BJ (cell line): ENCODE results near the gene SPINK14. TPM values are rescaled to one million over a fixed set of nuclear protein-coding genes. Genes with fewer than 3 reads are reported as not detected.

Experiments used
- CTCF ChIA-PET: fragments of 350-600 bp; formaldehyde crosslinking; extraction: SDS; loops from one replicate; lab custom pipeline; 2021; ENCODE audit warnings: antibody characterized with exemption, inconsistent platforms; lab: Yijun Ruan, JAX
- POLR2A ChIA-PET: fragments of 300-600 bp; sonication (Branson Sonifier 250); formaldehyde crosslinking; extraction: SDS; loops from one replicate; lab custom pipeline; 2021; ENCODE audit warnings: antibody characterized with exemption; lab: Charles Lee
- DNase-seq: peaks from one replicate; pipeline ENCODE4 v3.0.0-alpha.2; 2011; ENCODE audit warnings: low read depth
- H3K27me3 ChIP-seq: 2 replicates; pipeline ENCODE4 v1.6.0; 2011; ENCODE audit warnings: low read length; ENCODE audit not compliant: control insufficient read depth, insufficient read depth
- H3K36me3 ChIP-seq: 2 replicates; pipeline ENCODE4 v1.5.1; 2011; ENCODE audit warnings: low read length; ENCODE audit not compliant: control insufficient read depth, insufficient read depth
- H3K4me3 ChIP-seq: 2 replicates; pipeline ENCODE4 v1.5.1; 2011; ENCODE audit warnings: low read depth, mild to moderate bottlenecking, control low read depth, low read length
- polyA plus RNA-seq: library from polyadenylated mRNA; depleted of rRNA; stranded (reverse); fragments of >200 nt; gene quantifications from 2 replicates; pipeline ENCODE4 v1.2.3, GENCODE V29; 2011
- TF ChIP-seq, protein P1 (sequence below): IDR thresholded peaks from 2 replicates; pipeline ENCODE4 v1.5.1; 2011; ENCODE audit warnings: low read depth, mild to moderate bottlenecking, control low read depth, inconsistent platforms, low read length, moderate library complexity; ENCODE audit not compliant: insufficient read depth

The SPINK14 gene
- polyA plus RNA-seq, 1 experiment: not detected

DNA sequence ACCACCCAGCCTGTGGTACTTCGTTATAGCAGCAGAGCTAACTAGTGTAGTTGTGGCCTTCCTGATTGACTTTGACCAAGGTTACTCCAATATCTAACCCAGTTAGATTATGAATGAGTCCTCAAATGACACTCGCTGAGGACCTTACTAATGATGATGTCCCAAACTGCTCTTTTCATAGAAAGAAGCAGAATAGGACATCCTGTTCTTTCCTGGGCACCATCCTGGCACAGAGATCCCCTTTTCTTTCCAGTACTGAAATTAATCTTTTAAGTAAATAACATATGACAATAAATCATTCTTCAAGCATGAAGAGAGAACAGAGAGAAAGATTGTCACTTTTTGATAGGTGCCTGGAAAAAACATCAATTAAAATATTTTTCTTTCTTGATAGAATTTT is 26.7 kb upstream of the SPINK14 start:
- DNase-seq: no peak
- no peak overlapping the region for H3K4me3 ChIP-seq
- POLR2A ChIA-PET: no interaction called here
- TF ChIP-seq, protein P1, sequence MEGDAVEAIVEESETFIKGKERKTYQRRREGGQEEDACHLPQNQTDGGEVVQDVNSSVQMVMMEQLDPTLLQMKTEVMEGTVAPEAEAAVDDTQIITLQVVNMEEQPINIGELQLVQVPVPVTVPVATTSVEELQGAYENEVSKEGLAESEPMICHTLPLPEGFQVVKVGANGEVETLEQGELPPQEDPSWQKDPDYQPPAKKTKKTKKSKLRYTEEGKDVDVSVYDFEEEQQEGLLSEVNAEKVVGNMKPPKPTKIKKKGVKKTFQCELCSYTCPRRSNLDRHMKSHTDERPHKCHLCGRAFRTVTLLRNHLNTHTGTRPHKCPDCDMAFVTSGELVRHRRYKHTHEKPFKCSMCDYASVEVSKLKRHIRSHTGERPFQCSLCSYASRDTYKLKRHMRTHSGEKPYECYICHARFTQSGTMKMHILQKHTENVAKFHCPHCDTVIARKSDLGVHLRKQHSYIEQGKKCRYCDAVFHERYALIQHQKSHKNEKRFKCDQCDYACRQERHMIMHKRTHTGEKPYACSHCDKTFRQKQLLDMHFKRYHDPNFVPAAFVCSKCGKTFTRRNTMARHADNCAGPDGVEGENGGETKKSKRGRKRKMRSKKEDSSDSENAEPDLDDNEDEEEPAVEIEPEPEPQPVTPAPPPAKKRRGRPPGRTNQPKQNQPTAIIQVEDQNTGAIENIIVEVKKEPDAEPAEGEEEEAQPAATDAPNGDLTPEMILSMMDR: no peak
- no peaks in the 10 kb centered on the region for H3K27me3 ChIP-seq
- no peaks in the 10 kb centered on the region for H3K36me3 ChIP-seq
- CTCF ChIA-PET: interaction anchor here (0.7 kb wide), 1 partner anchor 22 kb away, joined by 3 read pairs; no protein-coding TSS in a partner anchor

DNA sequence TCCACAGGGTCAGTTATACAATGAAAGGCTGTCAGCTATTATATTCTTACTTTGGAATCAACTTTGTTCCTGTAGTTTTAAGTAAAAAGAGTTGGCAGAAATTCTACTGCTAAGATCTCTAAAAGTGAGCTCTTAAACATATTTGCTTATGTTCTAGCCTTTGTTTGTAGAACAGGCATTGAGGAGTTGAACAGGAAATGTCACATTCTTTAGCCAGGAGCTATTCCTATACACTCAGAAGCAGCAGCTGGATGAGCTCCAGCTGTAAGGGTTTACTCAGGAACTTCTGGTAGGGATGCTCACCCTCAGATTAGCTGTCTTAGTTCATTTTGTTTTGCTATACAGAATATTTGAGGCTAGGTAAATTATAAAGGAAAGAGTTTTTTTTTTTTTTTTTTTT is 22.4 kb upstream of the SPINK14 start:
- Histone ChIP-seq H3K27me3 (no peaks in the 10 kb centered on the region), H3K4me3 (no peak overlapping the region), H3K36me3 (no peaks in the 10 kb centered on the region)
- TF ChIP-seq, protein P1: no peak
- ChIA-PET CTCF (interaction anchor here (0.9 kb wide), 1 partner anchor 15 kb away, joined by 3 read pairs; no protein-coding TSS in a partner anchor), POLR2A (no interaction called here)
- no peak for DNase-seq

DNA sequence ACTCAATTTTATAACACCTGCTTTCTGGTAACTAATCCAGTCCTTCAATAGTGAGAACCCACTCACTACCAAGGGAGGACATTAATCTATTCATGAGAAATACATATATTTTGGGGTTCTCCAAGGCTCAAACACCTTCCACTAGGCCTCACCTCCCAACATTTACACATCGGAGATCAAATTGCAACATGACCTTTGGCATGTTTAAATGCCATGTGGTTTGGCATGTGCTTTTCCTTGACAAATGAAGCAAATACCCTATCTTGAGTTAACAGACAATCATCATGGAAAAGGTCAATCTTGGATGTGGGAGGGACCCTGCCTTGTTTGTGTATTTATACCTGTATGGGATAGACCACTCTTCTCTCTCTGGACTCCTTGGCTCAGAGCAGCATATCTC is 21.9 kb upstream of the SPINK14 start:
- H3K36me3 ChIP-seq: no peaks in the 10 kb centered on the region
- no peaks in the 10 kb centered on the region for H3K27me3 ChIP-seq
- TF ChIP-seq, protein P1: no peak
- DNase-seq: no peak
- CTCF ChIA-PET: no interaction called here
- H3K4me3 ChIP-seq: no peak overlapping the region
- POLR2A ChIA-PET: no interaction called here

DNA sequence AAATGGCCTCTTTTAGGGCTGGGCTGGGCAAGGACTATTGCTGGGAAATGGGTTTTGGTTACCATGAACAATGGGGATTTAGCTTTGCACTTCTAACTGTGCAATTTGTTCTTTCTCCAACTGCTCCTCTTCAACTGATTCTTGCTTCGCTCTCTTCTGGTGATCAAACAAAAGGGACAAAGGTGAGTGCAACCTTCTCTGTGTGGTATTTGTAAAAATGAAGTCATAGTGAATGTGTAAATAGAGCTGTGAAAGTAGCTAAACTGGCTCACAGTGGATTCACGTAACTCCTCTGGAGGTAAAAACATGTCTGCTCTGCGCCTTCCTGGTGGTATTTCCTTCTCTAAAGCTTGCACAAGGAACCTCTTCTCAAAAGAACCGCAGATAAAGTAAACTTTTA is 20.9 kb upstream of the SPINK14 start:
- no peaks in the 10 kb centered on the region for H3K36me3 ChIP-seq
- TF ChIP-seq, protein P1: no peak
- ChIA-PET CTCF (no interaction called here), POLR2A (no interaction called here)
- no peak for DNase-seq
- H3K27me3 ChIP-seq: no peaks in the 10 kb centered on the region
- no peak overlapping the region for H3K4me3 ChIP-seq

DNA sequence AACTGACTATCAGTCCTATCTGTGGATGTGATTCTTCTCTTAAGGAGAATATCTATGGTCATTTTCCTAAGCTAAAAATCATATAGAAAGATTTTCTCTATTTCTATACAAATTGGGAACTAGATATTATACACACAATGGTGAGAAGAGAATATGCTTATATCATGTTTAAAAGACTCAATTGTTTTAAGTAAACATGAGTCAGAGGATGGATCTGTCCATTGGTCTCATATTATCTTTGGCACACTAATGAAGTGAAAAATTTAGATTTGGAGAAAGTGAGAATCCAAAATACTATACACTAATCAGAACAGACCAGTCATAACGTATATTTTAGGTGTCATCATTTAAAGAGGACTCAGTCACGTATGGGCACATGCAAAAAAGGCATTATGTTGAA is 16.5 kb upstream of the SPINK14 start:
- POLR2A ChIA-PET: no interaction called here
- Histone ChIP-seq H3K27me3 (no peaks in the 10 kb centered on the region), H3K4me3 (no peak overlapping the region), H3K36me3 (no peaks in the 10 kb centered on the region)
- DNase-seq: no peak
- CTCF ChIA-PET: no interaction called here
- TF ChIP-seq, protein P1: no peak
